HFFc6 (cell line): ENCODE data around the gene KIAA0513. TPM values are rescaled to one million over a fixed set of nuclear protein-coding genes. Genes with fewer than 3 reads are reported as not detected.

Experiments used
- DNase-seq: peaks from one replicate; pipeline ENCODE4 v3.0.0-alpha.2; 2018
- H3K27ac Mint-ChIP-seq: 2 replicates; pipeline ENCODE4 v1.8.0; 2020; ENCODE audit warnings: mild to moderate bottlenecking, mixed read lengths
- H3K27me3 Mint-ChIP-seq: 2 replicates; pipeline ENCODE4 v1.8.0; 2021; ENCODE audit warnings: mild to moderate bottlenecking, moderate library complexity, mixed read lengths; ENCODE audit not compliant: insufficient read depth
- H3K36me3 Mint-ChIP-seq: 2 replicates; pipeline ENCODE4 v1.8.0; 2021; ENCODE audit warnings: low read depth, mixed read lengths
- H3K4me1 Mint-ChIP-seq: 2 replicates; pipeline ENCODE4 v1.8.0; 2020; ENCODE audit warnings: low read depth, mixed read lengths
- H3K4me3 Mint-ChIP-seq: 2 replicates; pipeline ENCODE4 v1.8.0; 2020; ENCODE audit warnings: mild to moderate bottlenecking, moderate library complexity, mixed read lengths
- H3K9me3 Mint-ChIP-seq: 2 replicates; pipeline ENCODE4 v1.8.0; 2020; ENCODE audit warnings: mild to moderate bottlenecking, mixed read lengths
- total RNA-seq, 6 experiments: library from RNA; stranded (reverse); fragmentation: NEBNext Ultra II Directional; extraction: Animal tissue kit (Norgen Biotek cat#: 25700); gene quantifications; 2 replicates in 1 of 6; 3 replicates in 5 of 6; pipeline ENCODE4 v1.2.3, GENCODE V29; 2021
- TF ChIP-seq, protein P1 (sequence below): fragments of 200-600 bp; sonication (generic); IDR thresholded peaks from 2 replicates; pipeline ENCODE4 v1.5.0; 2021; ENCODE audit warnings: antibody characterized with exemption, mild to moderate bottlenecking

KIAA0513 gene
- total RNA-seq, 6 experiments from 2014 or later: 12.5 to 15.4 (median 13.8) TPM

DNA sequence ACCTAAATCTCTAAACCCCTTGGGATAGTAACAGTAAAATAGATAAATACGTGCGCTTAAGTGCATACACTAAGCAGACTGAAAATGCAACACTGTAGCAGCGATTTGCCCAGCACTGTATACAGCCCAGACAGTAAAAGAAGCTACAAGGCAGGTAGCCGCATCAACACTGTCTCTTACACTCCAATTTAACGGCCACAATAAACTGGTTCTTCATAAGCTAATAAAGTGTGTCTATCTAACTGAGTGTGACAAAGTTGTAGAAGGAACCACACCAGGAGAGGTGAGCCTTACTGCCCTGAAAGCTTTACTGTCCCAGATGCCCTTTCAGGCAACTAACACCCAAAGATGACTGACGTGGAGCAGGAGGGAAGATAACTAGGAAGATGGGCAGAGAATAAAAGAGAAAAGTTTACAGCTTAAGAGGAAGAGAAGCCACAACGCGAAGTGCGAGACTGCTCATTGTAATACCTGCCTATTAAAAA is 17.1 kb upstream of the KIAA0513 start:
- Mint-ChIP-seq H3K36me3 (peaks cover 21% of the 10 kb centered on the region), H3K27ac (peak overlapping the region; percentile 92), H3K27me3 (peaks cover 2% of the 10 kb centered on the region), H3K4me1 (peaks cover 53% of the 10 kb centered on the region), H3K9me3 (no peaks in the 10 kb centered on the region), H3K4me3 (peak overlapping the region; percentile 98)
- no peak for DNase-seq
- TF ChIP-seq, protein P1, sequence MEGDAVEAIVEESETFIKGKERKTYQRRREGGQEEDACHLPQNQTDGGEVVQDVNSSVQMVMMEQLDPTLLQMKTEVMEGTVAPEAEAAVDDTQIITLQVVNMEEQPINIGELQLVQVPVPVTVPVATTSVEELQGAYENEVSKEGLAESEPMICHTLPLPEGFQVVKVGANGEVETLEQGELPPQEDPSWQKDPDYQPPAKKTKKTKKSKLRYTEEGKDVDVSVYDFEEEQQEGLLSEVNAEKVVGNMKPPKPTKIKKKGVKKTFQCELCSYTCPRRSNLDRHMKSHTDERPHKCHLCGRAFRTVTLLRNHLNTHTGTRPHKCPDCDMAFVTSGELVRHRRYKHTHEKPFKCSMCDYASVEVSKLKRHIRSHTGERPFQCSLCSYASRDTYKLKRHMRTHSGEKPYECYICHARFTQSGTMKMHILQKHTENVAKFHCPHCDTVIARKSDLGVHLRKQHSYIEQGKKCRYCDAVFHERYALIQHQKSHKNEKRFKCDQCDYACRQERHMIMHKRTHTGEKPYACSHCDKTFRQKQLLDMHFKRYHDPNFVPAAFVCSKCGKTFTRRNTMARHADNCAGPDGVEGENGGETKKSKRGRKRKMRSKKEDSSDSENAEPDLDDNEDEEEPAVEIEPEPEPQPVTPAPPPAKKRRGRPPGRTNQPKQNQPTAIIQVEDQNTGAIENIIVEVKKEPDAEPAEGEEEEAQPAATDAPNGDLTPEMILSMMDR: no peak

DNA sequence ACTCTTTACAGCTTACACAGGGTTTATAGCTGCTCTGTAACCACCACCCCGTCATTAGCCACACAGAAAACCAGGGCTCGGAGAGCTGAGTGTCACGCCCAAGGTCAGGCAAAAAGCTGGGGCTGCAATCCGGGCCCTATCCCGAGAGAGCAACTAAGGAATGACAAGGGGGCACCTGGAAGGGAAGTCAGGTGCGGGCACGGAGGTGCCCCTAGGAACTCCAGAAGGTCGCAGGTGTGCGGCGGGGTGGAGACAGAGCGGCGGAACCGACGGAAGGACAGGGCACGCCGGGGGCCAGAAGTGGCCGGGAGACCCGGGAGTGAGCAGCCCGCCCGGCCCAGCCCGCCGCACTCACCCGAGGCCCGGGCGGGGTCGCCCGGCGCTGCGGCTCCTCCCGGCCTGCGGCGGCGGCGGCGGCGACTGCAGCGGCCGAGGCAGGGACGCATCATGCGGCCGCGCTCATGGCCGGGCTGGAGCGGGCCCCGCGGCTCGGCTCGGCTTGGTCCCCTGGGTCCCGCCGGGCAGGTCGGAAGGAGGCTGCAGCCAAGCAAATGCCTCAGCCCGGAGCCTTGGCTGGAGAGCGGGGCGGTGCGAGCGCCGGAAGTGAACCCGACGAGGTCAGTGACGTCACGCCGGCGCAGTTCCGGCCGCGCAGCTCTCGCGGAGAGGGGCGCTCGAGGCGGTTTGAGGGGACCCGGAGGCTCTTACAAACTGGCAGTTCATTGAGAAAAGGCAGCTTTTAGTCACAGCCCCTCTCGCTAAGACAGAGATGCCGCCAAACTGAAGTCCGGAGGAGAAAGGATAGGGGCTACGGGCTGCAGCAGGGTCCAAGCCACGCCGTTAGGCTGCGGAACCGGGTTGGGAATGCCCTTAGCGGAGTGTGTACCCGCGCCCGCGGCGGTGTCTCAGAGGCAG is 16.4 kb upstream of the KIAA0513 start, which contains the start of gene ZDHHC7:
TSS of gene ZDHHC7 (minus strand) at position 605 of the 915 bp plus-strand sequence. CDS start 20,917 bp downstream, outside the sequence.
- Mint-ChIP-seq H3K4me1 (peaks cover 46% of the 10 kb centered on the region), H3K27ac (peak within 1 kb of the TSS; percentile 100), H3K4me3 (peak within 1 kb of the TSS; percentile 99), H3K36me3 (peaks cover 21% of the 10 kb centered on the region), H3K9me3 (no peaks in the 10 kb centered on the region), H3K27me3 (peaks cover 2% of the 10 kb centered on the region)
- DNase-seq: peak; percentile 76
- TF ChIP-seq, protein P1: no peak

- TF ChIP-seq, protein P1: no peak
- H3K27me3 Mint-ChIP-seq: peaks cover 2% of the 10 kb centered on the region
- DNase-seq: no peak
- peaks cover 43% of the 10 kb centered on the region for H3K4me1 Mint-ChIP-seq
- no peaks in the 10 kb centered on the region for H3K9me3 Mint-ChIP-seq
- peaks cover 21% of the 10 kb centered on the region for H3K36me3 Mint-ChIP-seq
- H3K4me3 Mint-ChIP-seq: peak overlapping the region; percentile 99
- peak overlapping the region; percentile 100 for H3K27ac Mint-ChIP-seq
Measured at GRCh38 chr16:85011846-85012284, 15.7 kb upstream of the KIAA0513 start.

DNA sequence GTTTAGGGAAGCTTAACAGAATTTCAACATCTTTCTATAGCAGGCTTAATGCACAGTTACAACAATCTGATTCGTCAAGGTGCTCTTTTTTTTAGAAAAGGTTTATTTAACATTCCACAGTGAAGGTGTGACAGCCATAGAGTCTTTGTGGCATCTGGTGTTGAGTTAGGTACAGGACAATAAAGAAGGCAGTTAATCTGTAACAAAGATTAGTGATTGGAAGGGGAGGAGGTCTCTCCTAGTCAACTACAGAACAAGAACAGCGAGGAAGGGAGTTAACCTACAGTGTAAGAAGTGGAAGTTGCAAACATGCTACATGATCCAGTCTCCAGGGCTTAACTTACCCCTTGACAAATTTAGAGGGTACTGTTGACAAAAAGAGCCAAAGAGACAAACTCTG is 13.3 kb upstream of the KIAA0513 start:
- no peak overlapping the region for H3K27ac Mint-ChIP-seq
- H3K4me1 Mint-ChIP-seq: peaks cover 24% of the 10 kb centered on the region
- DNase-seq: no peak
- H3K9me3 Mint-ChIP-seq: no peaks in the 10 kb centered on the region
- H3K36me3 Mint-ChIP-seq: peaks cover 13% of the 10 kb centered on the region
- TF ChIP-seq, protein P1: no peak
- no peak overlapping the region for H3K4me3 Mint-ChIP-seq
- H3K27me3 Mint-ChIP-seq: peaks cover 2% of the 10 kb centered on the region

DNA sequence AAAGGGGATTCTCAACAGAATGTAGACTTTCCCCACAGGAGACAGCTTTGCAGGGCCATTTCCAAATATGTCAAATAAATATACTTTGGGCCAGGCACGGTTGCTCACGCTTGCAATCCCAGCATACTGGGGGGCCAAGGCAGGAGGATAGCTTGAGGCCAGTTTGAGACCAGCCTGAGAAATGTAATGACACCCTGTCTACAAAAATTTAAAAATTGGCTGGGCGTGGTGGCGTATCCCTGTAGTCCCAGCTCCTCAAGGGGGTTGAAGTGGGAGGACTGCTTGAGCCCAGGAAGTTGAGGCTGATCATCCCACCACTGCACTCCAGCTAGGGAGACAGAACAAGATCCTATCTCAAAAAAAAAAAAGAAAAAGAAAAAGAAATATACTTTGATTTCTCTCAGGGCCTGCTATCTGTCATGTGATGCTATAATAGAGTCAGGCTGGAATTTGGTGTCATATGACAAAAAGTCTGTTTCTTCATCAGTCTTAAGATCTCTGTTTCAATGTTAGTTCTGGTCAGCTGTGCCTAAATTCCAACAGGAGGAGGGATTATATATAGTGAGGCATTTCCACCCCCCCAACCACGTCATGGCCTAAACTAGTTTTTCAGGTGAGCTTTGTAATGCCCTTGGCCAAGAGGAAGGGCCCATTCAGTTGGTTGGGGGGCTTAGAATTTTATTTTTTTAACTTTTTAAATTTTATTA is 12.0 kb upstream of the KIAA0513 start:
- TF ChIP-seq, protein P1: no peak
- peak; percentile 23 for DNase-seq
- Mint-ChIP-seq H3K27ac (no peak overlapping the region), H3K27me3 (peaks cover 2% of the 10 kb centered on the region), H3K4me3 (no peak overlapping the region), H3K4me1 (peaks cover 18% of the 10 kb centered on the region), H3K9me3 (no peaks in the 10 kb centered on the region), H3K36me3 (peaks cover 4% of the 10 kb centered on the region)
